Keratinocyte (primary cell): ENCODE data around the gene NCOA4.

Experiments
- EZH2 ChIP-seq: IDR thresholded peaks from one replicate; pipeline ENCODE4 v1.6.1; 2012; ENCODE audit warnings: inconsistent platforms, mild to moderate bottlenecking, low read length, moderate library complexity
- TF ChIP-seq, protein P1 (sequence below), 3 experiments: IDR thresholded peaks in 1 of 3; conservative IDR thresholded peaks in 1 of 3; optimal IDR thresholded peaks in 1 of 3; 2 replicates in 2 of 3; 3 replicates in 1 of 3; pipeline versions ENCODE3 to v1.5.1; 2011; ENCODE audit warnings: low read length in 3 of 3, mild to moderate bottlenecking in 3 of 3, moderate library complexity in 2 of 3, control low read depth in 1 of 3, inconsistent platforms in 1 of 3; ENCODE audit not compliant: insufficient read depth in 2 of 3; ENCODE audit errors: extremely low read depth in 1 of 3

DNA sequence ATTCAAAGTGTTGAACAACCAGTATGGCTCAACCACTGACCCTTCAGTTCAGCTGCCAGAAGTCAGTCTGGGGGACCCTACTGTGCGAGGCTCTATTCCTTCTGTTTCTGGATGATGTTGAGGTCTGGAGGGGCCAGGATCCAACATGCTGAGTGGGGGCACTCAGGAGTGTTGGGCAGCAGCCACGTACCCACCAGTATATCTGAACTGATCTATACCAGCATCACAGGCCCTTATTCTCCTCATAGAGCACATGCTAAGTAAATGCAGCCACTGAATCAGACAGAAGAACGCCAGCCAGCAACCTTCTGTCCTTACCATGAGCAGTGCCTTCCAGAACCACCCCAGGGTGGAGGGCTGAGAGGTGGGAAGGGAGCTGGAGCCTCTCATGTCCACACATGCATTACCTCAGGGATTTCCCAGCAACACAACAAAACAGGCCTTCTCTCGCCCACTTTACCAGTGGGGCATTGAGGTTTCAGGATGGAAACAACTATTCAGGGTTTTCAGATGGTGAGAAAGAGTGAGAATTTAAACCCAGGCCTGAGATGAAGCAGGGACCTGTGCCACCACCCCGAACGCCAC lies 22.5 kb upstream of the NCOA4 start:
- TF ChIP-seq, protein P1, sequence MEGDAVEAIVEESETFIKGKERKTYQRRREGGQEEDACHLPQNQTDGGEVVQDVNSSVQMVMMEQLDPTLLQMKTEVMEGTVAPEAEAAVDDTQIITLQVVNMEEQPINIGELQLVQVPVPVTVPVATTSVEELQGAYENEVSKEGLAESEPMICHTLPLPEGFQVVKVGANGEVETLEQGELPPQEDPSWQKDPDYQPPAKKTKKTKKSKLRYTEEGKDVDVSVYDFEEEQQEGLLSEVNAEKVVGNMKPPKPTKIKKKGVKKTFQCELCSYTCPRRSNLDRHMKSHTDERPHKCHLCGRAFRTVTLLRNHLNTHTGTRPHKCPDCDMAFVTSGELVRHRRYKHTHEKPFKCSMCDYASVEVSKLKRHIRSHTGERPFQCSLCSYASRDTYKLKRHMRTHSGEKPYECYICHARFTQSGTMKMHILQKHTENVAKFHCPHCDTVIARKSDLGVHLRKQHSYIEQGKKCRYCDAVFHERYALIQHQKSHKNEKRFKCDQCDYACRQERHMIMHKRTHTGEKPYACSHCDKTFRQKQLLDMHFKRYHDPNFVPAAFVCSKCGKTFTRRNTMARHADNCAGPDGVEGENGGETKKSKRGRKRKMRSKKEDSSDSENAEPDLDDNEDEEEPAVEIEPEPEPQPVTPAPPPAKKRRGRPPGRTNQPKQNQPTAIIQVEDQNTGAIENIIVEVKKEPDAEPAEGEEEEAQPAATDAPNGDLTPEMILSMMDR (optimal IDR thresholded peaks at IDR 0.05 in 1 of 3, IDR thresholded peaks at IDR 0.05 in 1 of 3, conservative IDR thresholded peaks at IDR 0.05 in 1 of 3; ENCODE audit: extremely low read depth in 1 of 3, insufficient read depth in 2 of 3, low read length in 3 of 3): no peak
- TF ChIP-seq EZH2: no peak
